ENCODE measurements around the gene LAMB1.

GRCh38 chr7:107955394-107955793 is 47.6 kb downstream of the LAMB1 start:
- TF ChIP-seq CTCF (IDR thresholded peaks at IDR 0.05) = no peak
- no peak for TF ChIP-seq POLR2A (IDR thresholded peaks at IDR 0.05)

Measured in esophagus squamous epithelium (tissue), 4 donors.